ENCODE data around the gene LAMC2.

LAMC2 gene

GRCh38 chr1:183175631-183176030 is 10.4 kb upstream of the LAMC2 start:
- no peak for DNase-seq

- DNase-seq = no peak
These were observed 7.5 kb upstream of the LAMC2 start for GRCh38 chr1:183178545-183178944.

DNA sequence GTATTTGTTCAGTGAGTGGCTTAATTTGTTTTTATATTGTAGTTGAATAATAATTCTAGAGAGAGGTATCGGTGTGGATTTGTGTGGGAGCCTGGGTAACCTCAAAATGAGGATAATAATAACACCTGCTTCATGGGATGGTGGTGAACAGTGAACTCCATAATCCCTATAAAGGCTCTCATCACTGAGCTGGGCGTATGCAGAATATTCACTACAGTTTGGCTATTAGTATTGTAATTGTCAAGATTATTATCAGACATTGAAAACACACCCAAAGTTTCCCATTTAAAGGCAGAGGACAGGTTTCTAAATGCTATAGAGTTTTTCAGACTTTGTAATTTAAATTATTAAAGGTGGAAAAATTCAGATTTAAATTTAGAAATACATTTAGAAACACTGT is 7.0 kb upstream of the LAMC2 start:
- no peak for DNase-seq

DNA sequence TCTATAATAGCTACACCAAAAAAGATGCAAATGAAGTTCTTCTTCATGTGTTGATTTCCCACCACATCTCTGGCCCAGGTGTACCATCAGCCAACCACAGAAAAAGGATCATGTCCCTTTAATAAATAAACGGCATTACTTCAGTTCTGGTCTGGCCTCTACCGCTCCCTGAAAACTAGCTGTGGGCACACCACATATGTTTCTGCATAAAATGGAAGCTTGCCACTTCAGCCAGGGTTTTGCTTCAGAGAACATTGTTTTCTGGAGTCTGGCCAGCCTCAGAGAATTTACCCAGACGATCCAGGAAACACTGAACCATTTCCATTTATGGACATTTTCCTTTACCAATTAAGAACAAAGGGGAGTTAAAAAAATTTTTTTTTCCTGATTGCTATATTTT is 5.8 kb upstream of the LAMC2 start:
- no peak for DNase-seq

GRCh38 chr1:183180634-183181056 is 5.4 kb upstream of the LAMC2 start:
- no peak for DNase-seq

DNA sequence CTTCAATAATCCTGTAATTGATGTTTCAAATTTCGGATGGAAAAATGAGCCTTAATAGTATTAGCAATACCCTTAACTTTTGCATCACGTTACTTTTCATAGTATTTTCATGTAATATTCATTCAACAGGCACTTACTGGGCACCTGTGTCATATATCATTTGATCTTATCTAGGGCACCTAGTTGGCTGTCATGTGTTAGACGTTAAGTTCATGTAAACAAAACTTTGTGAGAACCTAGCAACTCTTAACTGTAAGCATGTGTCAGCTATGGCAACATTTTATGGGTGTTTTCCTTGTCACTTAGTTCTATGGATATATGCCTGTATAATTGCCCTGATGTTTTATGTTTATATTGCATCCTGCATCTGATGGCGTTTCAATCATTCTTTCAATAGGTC is 777 bp downstream of the LAMC2 start:
- no peak for DNase-seq

- DNase-seq = no peak
These were observed 2.2 kb downstream of the LAMC2 start for GRCh38 chr1:183188240-183188639.

DNA sequence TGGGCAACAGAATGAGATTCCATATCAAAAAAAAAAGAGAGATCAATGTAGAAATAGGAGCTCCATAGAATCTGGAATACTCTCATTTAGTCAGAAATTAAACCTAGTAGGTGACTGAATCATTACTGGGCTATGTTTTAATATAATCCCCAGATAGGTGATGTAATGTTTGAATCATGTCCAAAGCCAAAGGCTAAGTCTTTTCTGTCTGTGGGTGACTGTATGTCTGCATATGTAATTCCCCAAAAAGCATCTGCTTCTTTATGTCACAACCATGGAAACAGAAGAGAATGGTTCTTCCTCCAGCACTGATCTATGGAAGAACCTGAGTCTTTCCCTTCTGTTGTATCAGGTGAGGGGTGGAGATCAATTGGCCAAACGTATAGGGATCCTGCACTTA is 5.8 kb downstream of the LAMC2 start:
- DNase-seq = no peak

DNA sequence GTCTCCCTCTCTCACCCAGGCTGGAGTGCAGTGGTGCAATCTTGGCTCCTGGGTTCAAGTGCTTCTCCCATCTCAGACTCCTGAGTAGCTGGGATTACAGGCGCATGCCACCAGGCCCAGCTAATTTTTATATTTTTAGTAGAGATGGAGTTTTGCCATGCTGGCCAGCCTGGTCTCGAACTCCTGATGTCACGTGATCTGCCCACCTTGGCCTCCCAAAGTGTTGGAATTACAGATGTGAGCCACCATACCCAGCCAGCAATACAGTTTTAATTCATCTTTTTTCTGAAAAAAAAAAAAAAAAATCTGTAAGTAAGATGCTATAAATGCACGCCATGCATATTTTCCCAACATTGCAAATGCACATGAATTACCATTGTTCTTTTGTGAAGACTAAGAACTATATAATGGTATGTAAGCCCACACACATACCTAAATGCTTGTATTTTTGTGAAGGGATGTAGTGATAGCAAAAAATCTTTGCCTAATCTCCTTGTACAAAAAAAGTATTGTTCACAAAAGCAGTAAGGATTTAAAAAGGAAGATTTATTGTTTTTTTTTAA is 8.0 kb downstream of the LAMC2 start:
- DNase-seq = no peak

DNA sequence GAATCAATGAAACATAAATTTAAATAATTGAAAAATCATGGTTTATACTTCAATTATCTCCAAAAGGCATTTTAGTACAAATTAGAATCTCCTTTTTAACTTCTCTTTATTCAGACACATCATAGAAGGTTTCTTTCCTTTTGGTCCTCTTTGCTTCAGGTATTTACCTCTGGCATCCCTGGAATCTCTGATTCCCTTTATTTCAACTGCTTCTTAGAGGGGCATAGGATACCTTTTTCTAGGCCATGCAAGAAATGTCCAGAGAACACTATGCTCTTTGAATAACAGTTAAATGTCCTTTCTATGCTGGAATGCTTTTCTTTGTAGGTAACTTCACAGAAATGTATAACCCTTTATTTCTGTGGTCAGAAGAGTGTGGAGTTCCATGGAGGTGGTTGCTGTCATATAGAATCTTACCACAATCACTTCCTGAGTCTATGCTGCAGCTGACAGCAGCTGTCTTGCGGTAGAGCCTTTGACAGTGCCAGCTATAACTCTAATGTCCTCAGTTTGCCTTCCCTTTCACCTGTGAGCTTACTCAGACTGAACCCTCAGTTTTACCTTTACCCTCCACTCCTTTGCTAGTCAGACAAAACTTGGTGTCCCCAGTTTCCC is 8.6 kb downstream of the LAMC2 start:
- no peak for DNase-seq

GRCh38 chr1:183195142-183195574 is 9.1 kb downstream of the LAMC2 start:
- no peak for DNase-seq

- DNase-seq = no peak
These were observed 11.7 kb downstream of the LAMC2 start for GRCh38 chr1:183197762-183198161.

DNA sequence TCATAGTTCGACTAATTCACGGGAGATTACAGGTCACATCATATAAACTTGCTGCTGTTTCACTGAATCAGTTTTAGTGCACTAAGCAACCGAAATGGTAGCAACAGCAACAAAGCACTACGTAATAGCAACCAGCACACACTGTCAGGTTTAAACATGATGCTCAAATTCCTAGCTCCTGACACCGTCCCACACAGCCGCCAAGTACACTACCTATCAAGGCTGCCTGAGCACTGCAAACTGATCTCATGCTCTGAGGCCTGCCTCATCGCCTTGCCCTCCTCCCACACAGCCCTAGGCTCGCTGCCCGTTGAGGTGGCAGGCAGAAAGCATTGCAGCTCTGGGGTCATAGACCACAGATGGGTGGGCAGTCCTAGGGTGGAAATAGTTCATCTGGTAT is 12.4 kb downstream of the LAMC2 start:
- no peak for DNase-seq

GRCh38 chr1:183199304-183199703 is 13.2 kb downstream of the LAMC2 start:
- DNase-seq = no peak

- DNase-seq = no peak
These were observed 14.4 kb downstream of the LAMC2 start for GRCh38 chr1:183200451-183200850.

GRCh38 chr1:183203094-183203493 is 17.0 kb downstream of the LAMC2 start:
- no peak for DNase-seq

DNA sequence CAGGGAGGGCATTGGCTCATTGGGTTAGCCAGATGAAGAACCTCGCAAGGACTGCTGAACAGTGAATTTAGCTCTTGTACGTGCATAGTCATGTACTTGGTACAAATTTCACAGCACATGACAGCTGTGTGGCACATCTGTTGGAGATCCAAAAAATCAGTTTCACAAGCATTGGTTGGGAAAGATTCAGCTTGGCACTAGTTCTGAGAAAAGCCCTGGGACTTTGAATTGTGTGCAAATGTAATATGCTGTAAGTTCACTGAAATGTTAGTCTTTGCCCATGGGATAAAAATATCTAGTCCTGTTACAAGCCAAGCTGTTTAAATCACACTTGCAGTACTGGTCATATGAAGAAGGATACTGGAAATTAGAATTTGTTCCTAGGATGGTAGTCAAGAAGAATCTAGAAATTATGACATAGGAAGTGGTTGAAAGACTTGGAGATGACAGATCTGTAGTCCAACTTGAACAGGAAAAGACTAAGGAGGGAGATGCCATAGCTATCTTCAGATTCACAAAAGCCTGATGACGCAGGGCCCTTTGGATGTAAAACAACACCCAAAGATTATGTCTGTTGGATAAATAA is 19.2 kb downstream of the LAMC2 start:
- no peak for DNase-seq

DNA sequence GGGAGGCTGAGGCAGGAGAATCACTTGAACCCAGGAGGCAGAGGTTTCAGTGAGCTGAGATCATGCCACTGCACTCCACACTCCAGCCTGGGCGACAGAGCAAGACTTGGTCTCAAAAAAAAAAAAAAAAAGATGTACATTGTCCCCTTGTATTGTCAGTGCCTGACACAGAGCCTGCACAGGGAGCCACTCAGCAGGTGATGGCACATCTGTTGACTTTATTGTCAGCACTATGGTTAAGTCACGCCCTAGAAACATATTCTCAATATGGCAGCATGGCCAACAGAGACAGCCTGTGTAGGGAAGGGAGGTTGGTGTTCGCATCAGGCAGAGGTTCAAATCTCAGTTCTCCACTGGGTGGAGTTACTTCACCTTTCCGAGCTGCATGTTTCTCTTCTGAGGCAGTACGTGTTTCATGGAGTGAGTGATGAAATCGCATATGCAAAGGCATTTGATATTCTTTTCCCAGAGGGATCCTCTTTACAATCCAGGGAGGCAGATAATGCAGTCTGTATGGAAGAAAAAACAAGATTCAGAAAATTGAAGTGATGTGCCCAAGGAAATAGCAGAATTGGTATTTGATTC is 20.6 kb downstream of the LAMC2 start:
- DNase-seq = no peak

DNA sequence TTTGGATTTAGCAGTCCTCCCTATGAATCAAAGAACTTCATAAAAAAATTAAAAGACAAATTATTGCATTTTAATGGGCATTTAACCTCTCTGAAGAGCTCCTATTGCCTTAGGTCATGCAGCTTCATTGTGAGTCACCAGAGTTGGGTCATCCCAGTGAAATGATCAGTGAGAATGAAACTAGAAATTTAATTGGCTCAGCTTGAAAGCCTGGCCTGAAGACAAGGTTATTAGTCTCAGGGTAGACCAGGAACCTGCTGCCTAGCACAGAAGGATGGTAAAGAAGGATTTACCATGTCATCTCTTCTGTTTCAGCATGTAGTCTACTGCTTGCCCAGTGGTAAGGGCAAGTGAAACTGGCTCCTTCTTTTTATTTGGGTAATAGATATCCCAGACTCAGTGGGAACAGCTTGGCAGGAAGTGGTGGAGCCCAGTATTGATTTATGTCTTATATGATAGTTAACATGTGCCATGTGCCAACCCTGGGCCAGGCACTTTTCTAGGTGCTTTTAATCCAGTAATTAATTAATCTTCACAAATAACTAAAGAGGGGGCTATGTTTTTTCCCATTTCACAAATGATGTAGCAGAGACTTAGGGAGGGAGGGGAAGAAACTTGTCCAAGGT is 23.6 kb downstream of the LAMC2 start:
- no peak for DNase-seq

GRCh38 chr1:183210681-183211080 is 24.6 kb downstream of the LAMC2 start:
- DNase-seq = no peak

- no peak for DNase-seq
These were observed 26.8 kb downstream of the LAMC2 start for GRCh38 chr1:183212870-183213269.

DNA sequence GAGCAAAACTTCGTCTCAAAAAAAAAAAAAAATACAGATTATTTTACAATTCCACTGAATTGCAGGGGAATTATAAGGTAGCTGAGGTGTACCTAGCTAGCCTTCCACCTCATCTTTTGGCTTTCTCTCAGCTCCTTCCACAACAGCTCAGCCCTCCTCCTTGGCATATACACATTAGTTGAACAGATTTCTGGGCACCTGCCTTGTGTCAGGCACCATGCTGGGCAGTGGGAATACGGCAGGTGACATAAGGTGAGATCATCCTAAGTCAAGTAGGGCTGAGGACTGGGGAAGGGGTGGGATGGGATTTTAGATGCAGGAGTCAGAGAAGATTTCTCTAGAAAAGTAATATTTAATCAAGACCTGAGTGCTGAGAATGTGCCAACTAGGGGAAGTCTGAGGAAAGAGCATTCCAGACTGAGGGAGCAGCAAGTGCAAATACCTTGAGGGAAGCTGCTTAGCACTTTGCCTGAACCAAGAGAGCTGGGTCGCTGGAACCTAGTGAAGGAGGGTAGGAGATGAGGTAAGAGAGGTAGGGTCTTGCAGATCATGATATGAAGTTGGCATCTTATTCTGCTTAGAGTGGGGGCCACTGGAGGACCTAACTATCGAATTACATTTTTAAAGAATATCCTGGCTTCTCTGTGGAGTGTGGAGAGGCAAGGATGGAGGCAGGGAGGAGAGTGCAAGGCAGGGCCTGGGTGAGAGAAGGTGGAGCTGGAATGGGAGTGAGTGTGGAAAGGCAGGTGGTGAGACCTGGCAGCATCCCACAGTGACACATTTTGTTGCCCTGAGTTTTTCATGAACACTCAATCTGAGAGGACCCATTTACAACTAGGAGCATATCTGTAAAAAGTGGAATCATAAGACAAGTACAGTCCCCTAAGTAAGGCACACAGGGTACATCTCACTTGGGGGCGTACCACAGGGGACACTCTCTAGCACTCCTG is 28.2 kb downstream of the LAMC2 start:
- no peak for DNase-seq

Measured in activated effector memory CD4-positive, alpha-beta T cell treated with anti-CD3 and anti-CD28 coated beads, Interleukin-2, amount 50 U/mL, for 16 hours (primary cell).